Central memory CD8-positive, alpha-beta T cell (primary cell): ENCODE data around the gene RAD18.

ENCODE experiments used
- ATAC-seq: fragments of 150-1000 bp; cut with Tn5 transposase; replicated peaks from 2 replicates; pipeline ENCODE4 v1.10.0; 2022; ENCODE audit warnings: mild to moderate bottlenecking, moderate FRiP score, moderate number of reproducible peaks; ENCODE audit not compliant: poor library complexity, severe bottlenecking; ENCODE audit errors: extremely low read depth
- DNase-seq, 2 donors: peaks; one replicate each; pipeline ENCODE4 v3.0.0; 2021; ENCODE audit warnings: low spot score in 2 of 2
- H3K27ac Mint-ChIP-seq: one replicate; pipeline ENCODE4 v1.8.0; 2022; ENCODE audit warnings: low read depth, mild to moderate bottlenecking, moderate library complexity, mixed read lengths
- H3K27me3 Mint-ChIP-seq: one replicate; pipeline ENCODE4 v1.8.0; 2022; ENCODE audit warnings: mixed read lengths
- H3K36me3 Mint-ChIP-seq: one replicate; pipeline ENCODE4 v1.8.0; 2022; ENCODE audit warnings: mild to moderate bottlenecking, moderate library complexity, mixed read lengths; ENCODE audit not compliant: insufficient read depth
- H3K4me1 Mint-ChIP-seq: one replicate; pipeline ENCODE4 v1.8.0; 2022; ENCODE audit warnings: mixed read lengths
- H3K4me3 Mint-ChIP-seq: one replicate; pipeline ENCODE4 v1.8.0; 2022; ENCODE audit warnings: mild to moderate bottlenecking, moderate library complexity, mixed read lengths
- H3K9me3 Mint-ChIP-seq: one replicate; pipeline ENCODE4 v1.8.0; 2022; ENCODE audit warnings: mixed read lengths

The RAD18 gene

GRCh38 chr3:8969241-8969640 lies 6.0 kb upstream of the RAD18 start:
- DNase-seq, result no peak
- Mint-ChIP-seq H3K27me3 (peaks cover 24% of the 10 kb centered on the region), H3K27ac (no peak overlapping the region), H3K4me1 (peaks cover 1% of the 10 kb centered on the region), H3K36me3 (peaks cover under 1% of the 10 kb centered on the region), H3K9me3 (no peaks in the 10 kb centered on the region), H3K4me3 (no peak overlapping the region)
- no peak for ATAC-seq

GRCh38 chr3:8968375-8968882 lies 5.2 kb upstream of the RAD18 start:
- Mint-ChIP-seq H3K9me3 (no peaks in the 10 kb centered on the region), H3K4me1 (peaks cover 8% of the 10 kb centered on the region), H3K27me3 (peaks cover 23% of the 10 kb centered on the region), H3K27ac (no peak overlapping the region), H3K36me3 (peaks cover 8% of the 10 kb centered on the region), H3K4me3 (no peak overlapping the region)
- no peak for ATAC-seq
- DNase-seq, result no peak

GRCh38 chr3:8967553-8967952 lies 4.3 kb upstream of the RAD18 start:
- Mint-ChIP-seq H3K36me3 (peaks cover 17% of the 10 kb centered on the region), H3K4me1 (peaks cover 16% of the 10 kb centered on the region), H3K27me3 (peaks cover 15% of the 10 kb centered on the region), H3K9me3 (no peaks in the 10 kb centered on the region), H3K27ac (no peak overlapping the region), H3K4me3 (no peak overlapping the region)
- ATAC-seq (no peak), DNase-seq (no peak)

- H3K27ac Mint-ChIP-seq, result no peak overlapping the region
- no peak for ATAC-seq
- H3K4me1 Mint-ChIP-seq, result peaks cover 23% of the 10 kb centered on the region
- H3K27me3 Mint-ChIP-seq, result peaks cover 15% of the 10 kb centered on the region
- peaks cover 18% of the 10 kb centered on the region for H3K36me3 Mint-ChIP-seq
- no peak for DNase-seq
- no peak overlapping the region for H3K4me3 Mint-ChIP-seq
- H3K9me3 Mint-ChIP-seq, result no peaks in the 10 kb centered on the region
These were observed 3.6 kb upstream of the RAD18 start for GRCh38 chr3:8966820-8967348.

- ATAC-seq, result no peak
- Mint-ChIP-seq H3K4me1 (peaks cover 24% of the 10 kb centered on the region), H3K36me3 (peaks cover 18% of the 10 kb centered on the region), H3K27ac (no peak overlapping the region), H3K9me3 (no peaks in the 10 kb centered on the region), H3K4me3 (no peak overlapping the region), H3K27me3 (peaks cover 15% of the 10 kb centered on the region)
- no peak for DNase-seq
These were observed 3.0 kb upstream of the RAD18 start for GRCh38 chr3:8966150-8966819.

- Mint-ChIP-seq H3K9me3 (no peaks in the 10 kb centered on the region), H3K36me3 (peaks cover 18% of the 10 kb centered on the region), H3K4me1 (peaks cover 24% of the 10 kb centered on the region), H3K27me3 (peaks cover 15% of the 10 kb centered on the region), H3K27ac (peak overlapping the region; percentile 99), H3K4me3 (peak overlapping the region; percentile 97)
- DNase-seq (no peak), ATAC-seq (no peak)
These were observed 1.4 kb upstream of the RAD18 start for GRCh38 chr3:8964436-8965370.

- H3K27me3 Mint-ChIP-seq, result no peaks in the 10 kb centered on the region
- H3K27ac Mint-ChIP-seq, result peak overlapping the region; percentile 99
- peak overlapping the region; percentile 97 for H3K4me3 Mint-ChIP-seq
- no peaks in the 10 kb centered on the region for H3K9me3 Mint-ChIP-seq
- H3K36me3 Mint-ChIP-seq, result peaks cover 23% of the 10 kb centered on the region
- H3K4me1 Mint-ChIP-seq, result peaks cover 28% of the 10 kb centered on the region
- ATAC-seq (no peak), DNase-seq (no peak)
These were observed 928 bp downstream of the RAD18 start for GRCh38 chr3:8962226-8962861.

- no peak for DNase-seq
- no peaks in the 10 kb centered on the region for H3K27me3 Mint-ChIP-seq
- H3K27ac Mint-ChIP-seq, result no peak overlapping the region
- H3K9me3 Mint-ChIP-seq, result no peaks in the 10 kb centered on the region
- peaks cover 26% of the 10 kb centered on the region for H3K36me3 Mint-ChIP-seq
- H3K4me3 Mint-ChIP-seq, result no peak overlapping the region
- no peak for ATAC-seq
- peaks cover 28% of the 10 kb centered on the region for H3K4me1 Mint-ChIP-seq
These were observed 3.6 kb downstream of the RAD18 start for GRCh38 chr3:8959668-8960067.

- Mint-ChIP-seq H3K4me1 (peaks cover 10% of the 10 kb centered on the region), H3K4me3 (no peak overlapping the region), H3K36me3 (peaks cover 9% of the 10 kb centered on the region), H3K9me3 (no peaks in the 10 kb centered on the region), H3K27me3 (no peaks in the 10 kb centered on the region), H3K27ac (no peak overlapping the region)
- no peak for ATAC-seq
- DNase-seq, result no peak
These were observed 8.1 kb downstream of the RAD18 start for GRCh38 chr3:8954938-8955763.

GRCh38 chr3:8953313-8953712 lies 10.0 kb downstream of the RAD18 start:
- no peak overlapping the region for H3K4me3 Mint-ChIP-seq
- peaks cover 7% of the 10 kb centered on the region for H3K36me3 Mint-ChIP-seq
- ATAC-seq, result no peak
- H3K27ac Mint-ChIP-seq, result no peak overlapping the region
- no peaks in the 10 kb centered on the region for H3K27me3 Mint-ChIP-seq
- H3K9me3 Mint-ChIP-seq, result no peaks in the 10 kb centered on the region
- DNase-seq, result no peak
- peaks cover 10% of the 10 kb centered on the region for H3K4me1 Mint-ChIP-seq

- no peak overlapping the region for H3K27ac Mint-ChIP-seq
- DNase-seq (no peak), ATAC-seq (no peak)
- H3K27me3 Mint-ChIP-seq, result no peaks in the 10 kb centered on the region
- H3K4me3 Mint-ChIP-seq, result no peak overlapping the region
- H3K36me3 Mint-ChIP-seq, result peaks cover 8% of the 10 kb centered on the region
- H3K9me3 Mint-ChIP-seq, result no peaks in the 10 kb centered on the region
- H3K4me1 Mint-ChIP-seq, result peaks cover 5% of the 10 kb centered on the region
These were observed 11.1 kb downstream of the RAD18 start for GRCh38 chr3:8952130-8952529.
